ENCODE results near the gene STAU1. TPM values are rescaled to one million over a fixed set of nuclear protein-coding genes. Genes with fewer than 3 reads are reported as not detected.

Gene STAU1
- polyA plus RNA-seq, 3 donors: 17.3 to 34.2 (median 24.0) TPM

GRCh38 chr20:49078310-49078709 lies 109.8 kb downstream of the STAU1 start:
- no CpG with 5 or more reads among the region's 3 CpGs for WGBS (ENCODE audit: insufficient coverage)
- TF ChIP-seq, protein P1, sequence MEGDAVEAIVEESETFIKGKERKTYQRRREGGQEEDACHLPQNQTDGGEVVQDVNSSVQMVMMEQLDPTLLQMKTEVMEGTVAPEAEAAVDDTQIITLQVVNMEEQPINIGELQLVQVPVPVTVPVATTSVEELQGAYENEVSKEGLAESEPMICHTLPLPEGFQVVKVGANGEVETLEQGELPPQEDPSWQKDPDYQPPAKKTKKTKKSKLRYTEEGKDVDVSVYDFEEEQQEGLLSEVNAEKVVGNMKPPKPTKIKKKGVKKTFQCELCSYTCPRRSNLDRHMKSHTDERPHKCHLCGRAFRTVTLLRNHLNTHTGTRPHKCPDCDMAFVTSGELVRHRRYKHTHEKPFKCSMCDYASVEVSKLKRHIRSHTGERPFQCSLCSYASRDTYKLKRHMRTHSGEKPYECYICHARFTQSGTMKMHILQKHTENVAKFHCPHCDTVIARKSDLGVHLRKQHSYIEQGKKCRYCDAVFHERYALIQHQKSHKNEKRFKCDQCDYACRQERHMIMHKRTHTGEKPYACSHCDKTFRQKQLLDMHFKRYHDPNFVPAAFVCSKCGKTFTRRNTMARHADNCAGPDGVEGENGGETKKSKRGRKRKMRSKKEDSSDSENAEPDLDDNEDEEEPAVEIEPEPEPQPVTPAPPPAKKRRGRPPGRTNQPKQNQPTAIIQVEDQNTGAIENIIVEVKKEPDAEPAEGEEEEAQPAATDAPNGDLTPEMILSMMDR (IDR thresholded peaks at IDR 0.05): no peak

DNA sequence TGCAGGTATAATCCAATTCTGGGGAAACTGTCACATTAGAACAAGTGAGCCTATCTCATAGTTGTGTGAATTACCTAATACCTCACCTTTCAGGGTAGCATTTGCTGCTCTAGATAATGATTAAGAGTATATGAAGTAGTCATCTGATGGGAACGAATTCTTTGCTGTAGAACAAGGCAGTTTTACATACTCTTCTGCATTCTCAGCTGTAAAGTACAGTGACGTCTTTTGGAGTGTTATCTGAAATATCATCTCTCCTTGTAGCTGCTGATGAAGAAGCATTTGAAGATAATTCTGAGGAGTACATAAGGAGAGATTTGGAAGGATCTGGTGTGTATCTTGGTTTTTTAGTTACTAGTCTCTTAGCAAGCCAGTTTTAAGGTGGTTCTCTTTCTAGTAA lies 113.6 kb downstream of the STAU1 start:
- Mint-ChIP-seq H3K4me3 (no peak overlapping the region), H3K4me1 (no peaks in the 10 kb centered on the region), H3K27ac (peak overlapping the region in 1 of 7 donors; percentile 16), H3K27me3 (ENCODE audit: low read depth in 3 of 3) (no peaks in the 10 kb centered on the region), H3K36me3 (peaks cover 78 to 96% of the 10 kb centered on the region in 2 donors), H3K9me3 (no peaks in the 10 kb centered on the region)
- Histone ChIP-seq H3K4me3 (replicated peaks in 1 of 3; ENCODE audit: low read depth in 2 of 3, low read length in 3 of 3) (no peak overlapping the region), H3K27me3 (ENCODE audit: control insufficient read depth in 2 of 2, insufficient read depth in 2 of 2, low read length in 2 of 2) (no peaks in the 10 kb centered on the region), H3K79me2 (ENCODE audit: insufficient read depth, low read length) (no peaks in the 10 kb centered on the region), H4K20me1 (ENCODE audit: insufficient read depth, low read length) (no peaks in the 10 kb centered on the region), H2AFZ (ENCODE audit: insufficient read depth, low read depth, low read length, poor library complexity, severe bottlenecking) (no peak overlapping the region), H3K27ac (ENCODE audit: low read depth in 1 of 2, low read length in 2 of 2) (no peak overlapping the region), H3K4me1 (ENCODE audit: control insufficient read depth in 1 of 2, insufficient read depth in 2 of 2, low read length in 2 of 2) (no peaks in the 10 kb centered on the region), H3K36me3 (replicated peaks in 1 of 2; ENCODE audit: control insufficient read depth in 1 of 2, insufficient read depth in 2 of 2, low read length in 2 of 2) (peaks cover 90 to 99% of the 10 kb centered on the region in 2 donors), H3K9ac (ENCODE audit: insufficient read depth, low read length, poor library complexity, severe bottlenecking) (no peak overlapping the region), H3K9me3 (replicated peaks in 1 of 2; ENCODE audit: control insufficient read depth in 1 of 2, insufficient read depth in 1 of 2, low read length in 2 of 2) (no peaks in the 10 kb centered on the region), H3K4me2 (replicated peaks; ENCODE audit: extremely low read depth, low read length, poor library complexity, severe bottlenecking) (no peak overlapping the region)
- no peak for DNase-seq
- TF ChIP-seq, protein P1 (IDR thresholded peaks at IDR 0.05): no peak
- intact Hi-C loops (cut with micrococcal nuclease): no loop called here
- WGBS (ENCODE audit: insufficient coverage): no CpG with 5 or more reads among the region's 2 CpGs

More at GRCh38 chr20:49078310-49078709, 109.8 kb downstream of the STAU1 start:
- Mint-ChIP-seq H3K4me3 (no peak overlapping the region), H3K36me3 (peaks cover 80 to 98% of the 10 kb centered on the region in 2 donors), H3K4me1 (no peaks in the 10 kb centered on the region), H3K27me3 (ENCODE audit: low read depth in 3 of 3) (no peaks in the 10 kb centered on the region), H3K9me3 (no peaks in the 10 kb centered on the region), H3K27ac (no peak overlapping the region)
- H3K27ac ChIP-seq (ENCODE audit: low read depth in 1 of 2, low read length in 2 of 2): no peak overlapping the region
- no peak for DNase-seq
- no peak overlapping the region for H2AFZ ChIP-seq (ENCODE audit: insufficient read depth, low read depth, low read length, poor library complexity, severe bottlenecking)
- intact Hi-C loops (cut with micrococcal nuclease): no loop called here
- peaks cover 89 to 99% of the 10 kb centered on the region in 2 donors for H3K36me3 ChIP-seq (replicated peaks in 1 of 2; ENCODE audit: control insufficient read depth in 1 of 2, insufficient read depth in 2 of 2, low read length in 2 of 2)
- H3K4me3 ChIP-seq (replicated peaks in 1 of 3; ENCODE audit: low read depth in 2 of 3, low read length in 3 of 3): no peak overlapping the region
- H3K9ac ChIP-seq (ENCODE audit: insufficient read depth, low read length, poor library complexity, severe bottlenecking): no peak overlapping the region
- H3K4me1 ChIP-seq (ENCODE audit: control insufficient read depth in 1 of 2, insufficient read depth in 2 of 2, low read length in 2 of 2): no peaks in the 10 kb centered on the region
- no peaks in the 10 kb centered on the region for H3K27me3 ChIP-seq (ENCODE audit: control insufficient read depth in 2 of 2, insufficient read depth in 2 of 2, low read length in 2 of 2)
- no peak overlapping the region for H3K4me2 ChIP-seq (replicated peaks; ENCODE audit: extremely low read depth, low read length, poor library complexity, severe bottlenecking)
- H4K20me1 ChIP-seq (ENCODE audit: insufficient read depth, low read length): no peaks in the 10 kb centered on the region
- H3K9me3 ChIP-seq (replicated peaks in 1 of 2; ENCODE audit: control insufficient read depth in 1 of 2, insufficient read depth in 1 of 2, low read length in 2 of 2): no peaks in the 10 kb centered on the region
- H3K79me2 ChIP-seq (ENCODE audit: insufficient read depth, low read length): no peaks in the 10 kb centered on the region

Other genes starting within 250 kb of the STAU1 start
- 10 to 100 TPM in 2 of 3 donors, 1 to 10 TPM in 1; 8.5 to 22.0 (median 19.4) TPM for gene CSE1L, start 142.0 kb downstream of the STAU1 start, polyA plus RNA-seq
- 10 to 100 TPM; 13.8 to 31.5 (median 17.7) TPM for gene DDX27, start 31.1 kb upstream of the STAU1 start, polyA plus RNA-seq
- gene ZNFX1, start 89.7 kb upstream of the STAU1 start, polyA plus RNA-seq: 10 to 100 TPM; 11.4 to 23.2 (median 13.3) TPM

Data from CD14-positive monocyte (primary cell).